GM12878 (cell line): ENCODE results near the gene ZFAND2B. TPM values are rescaled to one million over a fixed set of nuclear protein-coding genes. Genes with fewer than 3 reads are reported as not detected.

ENCODE experiments used
- CBFB ChIP-seq: IDR thresholded peaks from 2 replicates; pipeline ENCODE4 v1.6.1; 2016; ENCODE audit warnings: antibody characterized with exemption, low read depth
- ELK1 ChIP-seq: IDR thresholded peaks from 2 replicates; pipeline ENCODE4 v1.6.1; 2012; ENCODE audit warnings: low read depth, low read length, improper control_type of control experiment
- FOXM1 ChIP-seq: IDR thresholded peaks from 2 replicates; pipeline ENCODE4 v1.6.1; 2012; ENCODE audit warnings: low read depth, mild to moderate bottlenecking, inconsistent platforms, low read length, moderate library complexity
- IRF3 ChIP-seq: fragments of 450-650 bp; IDR thresholded peaks from 2 replicates; pipeline ENCODE4 v1.6.1; 2014; ENCODE audit warnings: mild to moderate bottlenecking
- PKNOX1 ChIP-seq: fragments of 450-650 bp; IDR thresholded peaks from 2 replicates; pipeline ENCODE4 v1.6.1; 2016; ENCODE audit warnings: mild to moderate bottlenecking
- PRDM15 ChIP-seq: fragments of 450-650 bp; formaldehyde crosslinking; IDR thresholded peaks from 2 replicates; pipeline ENCODE4 v1.4.0; 2020; ENCODE audit warnings: mild to moderate bottlenecking, moderate library complexity
- RCOR1 ChIP-seq: conservative IDR thresholded peaks from 2 replicates; pipeline ENCODE4 v1.6.1; 2012; ENCODE audit warnings: low read depth, low read length, improper control_type of control experiment
- RELA ChIP-seq: fragments of 450-650 bp; IDR thresholded peaks from 2 replicates; pipeline ENCODE4 v1.8.0; 2014; ENCODE audit warnings: borderline replicate concordance; ENCODE audit not compliant: partially characterized antibody
- SMAD1 ChIP-seq: fragments of 450-650 bp; IDR thresholded peaks from 2 replicates; pipeline ENCODE4 v1.6.1; 2018; ENCODE audit warnings: mild to moderate bottlenecking, low read depth; ENCODE audit not compliant: partially characterized antibody
- SPI1 ChIP-seq: IDR thresholded peaks from 2 replicates; pipeline ENCODE4 v1.6.1; 2011; ENCODE audit warnings: low read depth, mild to moderate bottlenecking, low read length, moderate library complexity, borderline replicate concordance; ENCODE audit not compliant: insufficient read depth
- STAT1 ChIP-seq: fragments of 450-650 bp; conservative IDR thresholded peaks from 2 replicates; pipeline ENCODE4 v1.6.1; 2014; ENCODE audit warnings: antibody characterized with exemption, mild to moderate bottlenecking
- TCF7 ChIP-seq: IDR thresholded peaks from 2 replicates; pipeline ENCODE4 v1.6.1; 2014; ENCODE audit warnings: antibody characterized with exemption, borderline replicate concordance
- ZBTB33 ChIP-seq: fragments of 450-650 bp; IDR thresholded peaks from 2 replicates; pipeline ENCODE4 v1.6.1; 2017; ENCODE audit warnings: mild to moderate bottlenecking
- ZNF217 ChIP-seq: fragments of 450-650 bp; IDR thresholded peaks from 2 replicates; pipeline ENCODE4 v1.6.1; 2017; ENCODE audit warnings: antibody characterized with exemption, mild to moderate bottlenecking
- ZNF24 ChIP-seq: fragments of 450-650 bp; IDR thresholded peaks from 2 replicates; pipeline ENCODE4 v1.6.1; 2017; ENCODE audit warnings: antibody characterized with exemption, mild to moderate bottlenecking
- ZNF687 ChIP-seq: fragments of 450-650 bp; IDR thresholded peaks from 2 replicates; pipeline ENCODE4 v1.6.1; 2017; ENCODE audit warnings: mild to moderate bottlenecking, moderate library complexity
- polyA plus RNA-seq, 11 experiments: library from polyadenylated mRNA; depleted of rRNA in 4 of 11; unstranded in 6 of 11; stranded (reverse) in 5 of 11; fragments of >200 nt; fragmentation: Nextera tagmentation in 4 of 11; fragmentation: Illumina TruSeq in 1 of 11; extraction: Ambion mirVana in 4 of 11; extraction: Trizol in 1 of 11; gene quantifications; 1 replicate in 1 of 11; 2 replicates in 10 of 11; pipeline versions ENCODE4 v1.2.1 to v1.2.3, GENCODE V29; 2011 to 2016; ENCODE audit warnings: inconsistent platforms in 2 of 11, missing spikeins in 2 of 11, low read depth in 1 of 11
- total RNA-seq, 4 experiments: library from RNA; depleted of rRNA in 3 of 4; stranded (reverse); fragments of >200 nt in 3 of 4; fragmentation: Illumina TruSeq in 1 of 4; extraction: Trizol in 1 of 4; gene quantifications; 2 replicates each; pipeline versions ENCODE4 v1.2.1 to v1.2.3, GENCODE V29; 2013 to 2021

The ZFAND2B gene
- total and polyA plus RNA-seq, 10 of the 15 experiments (the other 5 are each of a cell fraction or from before 2014, with no cell fraction given), result 5.4 to 28.1 (median 22.4) TPM

GRCh38 chr2:219229305-219230058 is 22.9 kb downstream of the ZFAND2B start, which contains the start of the genes ANKZF1 and ATG9A (continued):
- no peak for TF ChIP-seq ELK1
- 0 out of 2 replicates have a peak, but pooled peaks have one; percentile 32 for TF ChIP-seq ZNF24
- no peak for TF ChIP-seq TCF7
- TF ChIP-seq ZBTB33, result no peak
- TF ChIP-seq ZNF217, result no peak
- TF ChIP-seq SPI1, result no peak
- peak; percentile 95 for TF ChIP-seq IRF3
- no peak for TF ChIP-seq PRDM15 (CRISPR knock-in tag)
- TF ChIP-seq PKNOX1, result peak; percentile 100
- no peak for TF ChIP-seq RCOR1
- no peak for TF ChIP-seq CBFB
- peak; percentile 61 for TF ChIP-seq RELA
- no peak for TF ChIP-seq ZNF687
- no peak; the same call in 1 of the 2 replicates for TF ChIP-seq STAT1
- no peak for TF ChIP-seq FOXM1
- TF ChIP-seq SMAD1, result peak; percentile 30
